ENCODE data around the gene ADCY3.

Gene ADCY3

GRCh38 chr2:24872344-24873115 is 47.5 kb downstream of the ADCY3 start:
- no peak for DNase-seq

DNA sequence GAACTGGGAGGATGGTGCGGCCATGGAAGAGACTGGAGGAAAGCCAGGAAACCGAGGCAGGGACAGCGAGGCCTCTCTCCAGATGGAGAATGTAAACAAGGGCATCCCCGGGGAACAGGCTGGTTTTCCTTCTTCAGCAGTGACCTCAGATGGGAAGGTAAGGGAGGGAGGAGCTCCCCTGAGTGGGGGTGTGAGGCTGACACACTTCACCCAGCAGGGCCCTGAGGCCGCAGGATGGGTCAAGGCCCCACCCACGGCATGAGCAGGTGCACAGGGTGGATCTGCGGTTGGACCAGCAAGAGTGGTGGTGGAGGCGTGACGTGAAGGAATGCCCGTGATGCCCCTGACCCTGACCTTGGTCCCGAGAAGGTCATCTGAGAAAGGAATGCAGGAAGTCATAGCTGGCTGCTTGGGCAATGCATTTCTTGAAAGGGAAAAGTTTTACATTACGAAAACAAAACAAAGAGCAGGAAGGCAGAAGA is 48.1 kb downstream of the ADCY3 start:
- no peak for DNase-seq

DNA sequence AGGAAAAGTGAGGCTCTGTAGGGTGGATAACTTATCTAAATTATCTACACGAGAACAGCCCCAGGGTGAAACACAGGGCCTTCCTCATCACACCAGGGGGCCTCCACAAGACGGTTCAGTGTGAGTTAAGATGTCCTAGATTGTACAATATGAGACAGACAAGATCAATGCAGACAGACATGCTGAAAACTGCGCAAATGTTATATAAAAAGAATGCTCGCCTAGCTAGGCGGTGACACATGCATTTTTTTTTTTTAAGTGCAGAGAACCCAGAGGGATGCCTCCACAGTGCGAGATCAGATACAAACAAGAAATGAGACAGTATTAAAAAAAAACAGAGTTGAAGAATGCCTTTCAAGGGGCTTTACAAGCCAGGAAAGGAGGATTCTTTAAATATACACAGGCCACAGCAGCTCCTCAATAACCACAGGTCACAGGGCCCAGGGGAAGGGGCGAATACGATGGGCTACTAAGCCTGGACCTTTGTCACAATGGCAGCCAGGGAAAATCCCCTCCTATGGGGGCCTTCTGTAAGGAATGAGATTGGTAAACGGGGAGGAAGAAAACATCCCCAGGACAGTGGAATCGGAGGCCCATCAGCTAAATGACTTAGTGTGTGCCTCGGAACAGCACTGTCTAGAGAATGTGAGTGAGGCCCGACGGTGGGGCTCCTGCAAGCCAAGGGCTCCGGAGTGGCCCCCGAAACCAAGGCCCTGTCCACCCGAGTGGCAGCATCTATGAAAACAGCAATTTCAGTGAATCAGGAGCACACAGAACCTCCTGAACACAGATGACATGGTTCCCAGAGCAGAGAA is 48.9 kb downstream of the ADCY3 start:
- DNase-seq = no peak

DNA sequence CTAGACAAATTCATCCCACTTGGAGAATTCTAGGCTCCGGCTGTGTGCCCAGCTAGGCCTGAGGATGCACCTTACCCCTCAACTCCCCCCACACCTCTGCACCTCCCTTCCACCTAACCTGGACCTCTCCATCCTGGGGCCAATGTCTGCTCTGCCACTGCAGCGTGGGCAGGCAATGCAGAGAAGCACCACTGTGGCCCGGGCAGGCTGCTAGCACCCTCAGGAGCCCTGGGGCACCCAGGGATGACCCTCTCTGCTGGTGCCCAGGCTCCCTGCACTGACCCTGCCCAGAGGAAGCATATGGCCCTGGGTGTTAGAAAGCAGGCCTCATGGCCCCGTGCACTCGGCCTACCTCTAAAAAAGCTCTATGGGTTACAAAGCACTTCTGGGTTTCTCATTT is 49.6 kb downstream of the ADCY3 start:
- DNase-seq = no peak

- DNase-seq = no peak
Measured at GRCh38 chr2:24866946-24867345, 53.1 kb downstream of the ADCY3 start.

DNA sequence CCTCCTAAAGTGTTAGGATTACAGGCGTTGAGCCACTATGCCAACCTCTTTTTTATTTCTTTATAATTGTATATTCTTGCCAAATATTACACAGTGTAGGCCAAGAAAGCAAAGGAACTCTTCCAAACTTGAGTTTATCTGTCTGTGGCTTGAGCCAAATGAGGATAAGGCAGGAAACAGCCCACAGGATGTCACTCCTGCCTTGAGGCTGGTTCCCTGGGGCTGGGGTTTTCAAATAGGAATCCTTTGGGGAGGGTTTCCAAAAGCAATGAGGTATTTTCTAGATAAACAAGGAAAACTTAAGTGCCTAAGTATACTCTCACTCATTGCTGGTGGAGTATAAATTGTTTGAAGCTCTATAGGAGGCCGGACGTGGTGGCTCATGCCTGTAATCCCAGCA is 56.4 kb downstream of the ADCY3 start:
- no peak for DNase-seq

DNA sequence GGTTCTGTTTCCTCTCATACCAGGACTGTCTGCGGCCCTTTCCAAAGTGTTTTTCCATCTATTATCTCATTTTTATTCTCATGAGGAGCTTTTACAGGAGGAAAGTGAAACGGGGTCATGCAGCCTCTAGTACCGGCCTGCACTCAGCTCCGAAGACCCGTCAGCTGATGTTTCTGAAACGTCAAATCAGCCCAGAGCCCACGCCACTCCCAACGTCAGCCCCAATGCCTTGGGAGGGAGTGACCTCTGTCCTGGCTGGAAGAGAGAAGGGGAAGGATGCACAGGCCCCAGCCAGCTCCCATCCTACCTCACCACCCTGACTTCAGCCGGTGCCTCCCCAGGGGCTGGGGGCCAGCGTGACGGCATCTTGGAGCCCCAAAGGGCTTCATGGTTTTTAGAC is 58.5 kb downstream of the ADCY3 start:
- DNase-seq = no peak

DNA sequence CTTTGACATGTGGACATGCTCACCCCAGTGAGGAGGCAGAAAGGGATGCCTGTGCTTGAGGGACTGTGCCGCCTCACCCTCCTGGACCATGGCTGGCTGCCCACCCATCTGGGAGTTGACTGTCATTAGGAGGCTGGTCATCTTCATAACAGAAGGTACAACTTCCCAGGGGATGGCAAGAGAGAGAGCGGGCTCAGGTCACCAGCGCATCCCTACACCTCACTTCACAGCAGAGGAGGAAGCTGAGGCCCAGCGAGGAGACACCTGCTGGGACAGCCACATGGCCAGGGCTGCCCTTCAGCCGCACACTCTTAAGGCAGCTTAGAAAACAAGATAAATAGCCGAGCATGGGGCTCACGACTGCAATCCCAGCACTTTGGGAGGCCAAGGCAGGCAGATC is 59.4 kb downstream of the ADCY3 start:
- DNase-seq = no peak

DNA sequence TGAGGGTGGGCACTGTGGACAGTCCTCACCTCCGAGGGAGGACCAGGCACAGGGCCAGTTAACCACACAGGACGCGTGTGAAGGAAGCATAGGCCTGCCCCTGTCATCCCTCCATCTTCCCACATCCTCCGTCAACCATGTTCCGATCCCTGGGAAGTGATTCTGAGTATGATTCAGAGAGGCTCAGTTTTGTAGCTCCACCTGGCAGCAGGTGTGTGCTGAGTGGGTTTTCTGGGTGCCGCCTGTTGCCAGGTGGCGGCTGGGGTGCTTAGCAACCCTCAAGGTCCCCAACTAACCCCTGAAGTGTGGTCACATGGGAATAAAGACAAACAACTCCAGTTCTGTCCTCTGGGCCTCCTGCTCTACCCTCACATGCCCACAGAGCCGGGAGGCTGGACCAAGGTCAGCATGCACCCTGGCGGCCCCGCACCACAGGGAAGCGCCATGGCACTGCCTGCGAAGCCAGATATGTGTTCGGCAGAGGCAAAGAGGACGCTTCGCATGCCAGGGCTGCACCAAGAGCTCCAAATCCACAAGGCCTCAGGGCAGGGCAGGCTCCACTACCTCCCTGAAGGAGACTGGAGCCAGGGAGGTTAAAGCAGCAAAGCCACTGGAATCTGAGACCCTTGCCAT is 60.0 kb downstream of the ADCY3 start:
- DNase-seq = no peak

DNA sequence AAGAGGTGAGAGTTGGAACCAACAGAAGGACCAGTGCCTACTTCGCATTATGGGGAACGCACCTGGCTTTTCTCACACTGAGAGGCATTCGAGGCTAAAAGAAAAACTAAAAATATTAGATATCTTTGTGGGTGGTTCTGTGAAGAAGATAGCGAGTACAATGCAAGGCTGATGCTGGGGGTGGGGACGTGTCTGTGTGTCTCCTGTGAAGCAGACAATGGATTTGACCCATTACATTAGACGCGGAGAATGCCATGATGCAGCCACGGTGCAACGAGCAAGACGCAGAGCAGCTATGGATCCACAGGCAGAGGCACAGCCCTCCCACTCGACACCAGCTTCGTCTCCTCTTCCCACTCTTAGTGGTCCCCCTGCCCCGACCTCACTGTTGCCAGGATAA is 61.0 kb downstream of the ADCY3 start:
- DNase-seq = no peak

DNA sequence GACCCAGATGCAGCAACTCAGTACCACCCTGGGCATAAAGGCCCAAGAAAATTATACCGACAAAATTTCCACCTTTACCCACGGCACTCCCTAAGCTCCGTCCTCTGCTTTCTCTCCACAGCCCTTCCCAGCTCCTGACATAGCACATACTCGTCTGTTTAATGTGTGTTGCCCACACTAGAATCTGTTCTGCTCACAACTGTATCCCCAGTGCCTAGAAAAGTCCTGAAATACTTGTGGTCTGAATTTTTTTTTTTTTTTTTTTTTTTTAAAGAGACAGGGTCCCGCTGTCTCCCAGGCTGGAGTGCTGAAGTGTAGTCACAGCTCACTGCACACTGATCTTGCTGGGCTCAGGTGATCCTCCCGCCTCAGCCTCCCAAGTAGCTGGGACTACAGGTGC is 62.3 kb downstream of the ADCY3 start:
- no peak for DNase-seq

- DNase-seq = no peak
Measured at GRCh38 chr2:24856791-24857211, 63.2 kb downstream of the ADCY3 start.

DNA sequence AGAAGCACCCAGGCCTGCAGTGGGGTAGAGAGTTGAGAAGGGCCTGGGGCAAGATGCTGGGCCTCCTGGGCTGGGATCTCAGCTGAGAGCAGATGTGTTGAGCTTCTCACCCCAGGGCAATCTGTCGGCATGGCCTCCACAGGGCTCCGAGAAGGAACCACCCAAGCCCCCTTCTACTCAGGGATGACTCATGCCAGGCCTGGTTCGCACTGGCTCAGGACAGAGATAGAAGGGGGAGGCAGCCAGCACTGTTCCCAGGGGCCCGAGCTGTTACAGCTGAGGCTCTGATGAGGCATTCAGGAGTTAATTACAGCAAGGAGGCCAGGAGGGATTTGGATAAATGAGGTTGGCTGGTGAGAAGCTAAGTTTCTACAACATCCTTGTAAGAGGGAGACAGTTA is 64.3 kb downstream of the ADCY3 start:
- DNase-seq = no peak

DNA sequence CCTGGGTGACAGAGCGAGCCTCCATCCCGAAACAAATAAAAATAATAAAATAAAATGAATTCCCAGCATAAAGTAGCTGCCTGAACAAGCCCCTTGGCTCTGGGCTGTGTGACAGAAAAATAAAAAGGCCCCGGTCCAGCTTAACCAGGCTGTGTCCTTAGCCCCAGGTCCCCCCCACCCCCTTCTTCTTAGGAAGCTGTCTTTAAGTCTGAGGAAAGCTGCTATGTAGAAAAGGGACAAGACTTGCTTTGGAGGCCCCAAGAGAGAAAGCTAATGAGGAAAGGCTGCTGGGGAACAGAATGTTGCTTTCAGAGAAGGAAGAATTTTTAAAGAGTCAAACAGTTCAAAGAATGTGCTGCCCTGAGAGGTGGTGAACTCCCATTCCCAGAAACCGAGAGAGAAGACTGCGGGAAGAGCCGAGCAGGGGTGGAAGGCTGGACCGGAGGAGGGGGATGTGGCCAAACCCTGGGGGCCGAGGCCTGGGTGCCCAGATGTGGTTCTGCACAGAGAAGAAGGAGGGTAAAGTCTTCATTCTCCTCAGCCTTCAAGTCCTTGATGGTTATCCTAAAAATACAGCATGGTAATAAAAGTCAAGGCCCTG is 64.9 kb downstream of the ADCY3 start:
- DNase-seq = no peak

DNA sequence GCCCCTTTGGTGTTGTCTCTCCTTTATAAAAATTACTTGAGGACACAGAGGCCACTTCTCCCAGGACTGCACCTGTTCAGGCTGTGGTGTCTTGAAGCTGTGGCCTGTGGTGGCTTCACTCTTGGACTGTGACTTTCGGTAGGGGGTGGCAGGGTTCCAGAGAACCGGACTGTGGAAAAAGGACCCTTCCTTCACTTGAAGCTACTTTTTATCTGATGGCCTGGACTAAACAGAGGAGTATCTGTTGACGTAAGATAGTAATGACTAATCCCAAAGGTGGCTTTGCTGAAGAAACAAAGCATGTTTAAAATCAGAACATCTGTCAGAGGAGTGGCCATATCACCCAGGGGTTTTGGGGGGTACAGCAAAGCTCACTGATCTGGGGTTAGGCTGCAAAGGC is 66.0 kb downstream of the ADCY3 start:
- no peak for DNase-seq

GRCh38 chr2:24853046-24853445 is 67.0 kb downstream of the ADCY3 start:
- no peak for DNase-seq

- no peak for DNase-seq
Measured at GRCh38 chr2:24852431-24853020, 67.5 kb downstream of the ADCY3 start.

DNA sequence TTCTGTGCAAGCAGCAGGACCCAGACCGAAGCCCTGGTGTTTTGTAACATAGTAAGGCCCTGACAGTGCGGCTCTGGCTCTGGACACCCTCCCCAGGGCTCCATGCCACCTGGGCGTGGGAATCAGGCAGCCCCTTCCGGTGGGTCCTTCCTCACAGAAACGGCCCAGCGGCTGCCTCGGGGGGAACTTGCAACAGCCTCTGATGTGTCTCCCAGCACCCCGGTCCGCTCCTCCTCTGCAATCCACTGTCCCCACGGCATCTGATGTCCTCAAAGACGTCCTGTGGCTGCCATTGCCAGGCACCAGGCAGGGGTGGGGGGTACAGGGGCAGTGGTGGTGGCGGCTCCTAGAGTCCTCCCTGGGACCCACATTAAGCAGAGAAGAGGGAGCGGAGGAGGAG is 68.0 kb downstream of the ADCY3 start:
- no peak for DNase-seq

DNA sequence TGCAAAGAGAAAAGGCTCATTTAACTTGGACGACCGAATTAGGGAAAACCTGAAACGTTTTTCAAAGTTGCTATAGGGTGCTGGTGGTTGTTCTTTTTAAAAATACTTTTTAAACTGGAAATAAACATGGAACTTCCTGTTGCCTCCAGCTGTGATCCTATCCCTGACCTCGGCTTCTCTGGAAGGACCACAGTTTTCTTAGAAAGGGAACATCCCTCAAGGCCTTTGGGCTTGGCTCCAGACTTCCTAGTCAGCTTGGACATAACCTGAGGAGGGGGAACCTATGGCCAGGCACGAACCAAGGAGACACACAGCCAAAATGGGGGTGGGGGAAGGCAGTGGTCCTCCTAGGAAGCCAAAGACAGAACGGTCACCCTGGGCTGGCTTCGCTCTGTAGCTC is 69.1 kb downstream of the ADCY3 start:
- DNase-seq = no peak

GRCh38 chr2:24845691-24846090 is 74.3 kb downstream of the ADCY3 start:
- no peak for DNase-seq

GRCh38 chr2:24844023-24844685 is 75.9 kb downstream of the ADCY3 start:
- DNase-seq = no peak

DNA sequence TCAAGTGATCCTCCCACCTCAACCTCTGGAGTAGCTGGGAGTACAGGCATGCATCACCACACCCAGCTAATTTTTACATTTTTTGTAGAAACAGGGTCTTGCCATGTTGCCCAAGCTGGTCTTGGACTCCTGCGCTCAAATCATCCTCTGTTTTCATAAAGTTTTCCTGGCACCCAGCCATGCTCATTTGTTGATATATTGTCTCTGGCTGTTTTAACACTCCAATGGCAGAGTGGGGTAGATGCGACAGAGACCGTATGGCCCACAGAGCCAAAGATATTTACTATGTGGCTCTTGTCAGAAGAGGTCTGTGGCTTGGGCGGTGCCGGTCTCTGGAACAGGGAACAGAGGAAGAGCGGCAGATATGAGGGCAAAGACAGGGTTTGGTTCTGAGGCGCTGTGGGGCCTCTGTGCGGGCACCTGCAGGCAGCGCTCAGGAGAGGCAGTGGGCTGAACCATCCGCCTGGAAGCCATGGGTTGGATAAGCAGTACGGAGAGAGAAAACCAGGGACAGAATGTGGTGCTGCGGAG is 76.6 kb downstream of the ADCY3 start:
- DNase-seq = no peak
